H9 (cell line): ENCODE measurements around the gene MAP6. TPM values are rescaled to one million over a fixed set of nuclear protein-coding genes. Genes with fewer than 3 reads are reported as not detected.

Source experiments
- DNase-seq: peaks from one replicate; pipeline ENCODE4 v3.0.0-alpha.2; 2017
- H2AFZ ChIP-seq: one replicate; pipeline ENCODE4 v1.6.1; 2013; ENCODE audit warnings: mild to moderate bottlenecking, low read length, control low read depth, moderate library complexity
- H2AK5ac ChIP-seq: 2 replicates; pipeline ENCODE4 v1.6.1; 2013; ENCODE audit warnings: low read length, control low read depth, mixed read lengths; ENCODE audit not compliant: insufficient read length
- H2BK120ac ChIP-seq: one replicate; pipeline ENCODE4 v1.6.1; 2013; ENCODE audit warnings: low read depth, mild to moderate bottlenecking, low read length, control low read depth, inconsistent platforms; ENCODE audit not compliant: poor library complexity, severe bottlenecking
- H2BK12ac ChIP-seq: 2 replicates; pipeline ENCODE4 v1.6.1; 2013; ENCODE audit warnings: low read length, control low read depth, mixed read lengths, low read depth; ENCODE audit not compliant: insufficient read length
- H2BK15ac ChIP-seq: 2 replicates; pipeline ENCODE4 v1.6.1; 2013; ENCODE audit warnings: low read depth, low read length, control low read depth
- H2BK20ac ChIP-seq: one replicate; pipeline ENCODE4 v1.6.1; 2013; ENCODE audit warnings: low read depth, mild to moderate bottlenecking, low read length, control low read depth, inconsistent platforms; ENCODE audit not compliant: poor library complexity, severe bottlenecking
- H2BK5ac ChIP-seq: 2 replicates; pipeline ENCODE4 v1.6.1; 2013; ENCODE audit warnings: low read length, control low read depth, mixed read lengths; ENCODE audit not compliant: insufficient read length
- H3K14ac ChIP-seq: 2 replicates; pipeline ENCODE4 v1.6.1; 2013; ENCODE audit warnings: low read length, control low read depth; ENCODE audit not compliant: insufficient read depth
- H3K18ac ChIP-seq: 2 replicates; pipeline ENCODE4 v1.6.1; 2013; ENCODE audit warnings: low read depth, mild to moderate bottlenecking, mixed read lengths, low read length, control low read depth; ENCODE audit not compliant: insufficient read length
- H3K23ac ChIP-seq: 2 replicates; pipeline ENCODE4 v1.6.1; 2013; ENCODE audit warnings: low read length, control low read depth, mixed read lengths, low read depth; ENCODE audit not compliant: insufficient read length
- H3K23me2 ChIP-seq: 2 replicates; pipeline ENCODE4 v1.6.1; 2013; ENCODE audit warnings: low read depth, mild to moderate bottlenecking, mixed read lengths, low read length, control low read depth; ENCODE audit not compliant: insufficient read length, poor library complexity, severe bottlenecking
- H3K27ac ChIP-seq: 2 replicates; pipeline ENCODE4 v1.5.1; 2013; ENCODE audit warnings: low read length, control low read depth, mixed read lengths, low read depth; ENCODE audit not compliant: insufficient read length
- H3K27me3 ChIP-seq: 2 replicates; pipeline ENCODE4 v1.6.1; 2013; ENCODE audit warnings: low read length, control low read depth, inconsistent platforms; ENCODE audit not compliant: insufficient read depth
- H3K4ac ChIP-seq: 2 replicates; pipeline ENCODE4 v1.6.1; 2013; ENCODE audit warnings: low read depth, mild to moderate bottlenecking, control low read depth, inconsistent platforms, low read length, moderate library complexity
- H3K4me1 ChIP-seq: 2 replicates; pipeline ENCODE4 v1.6.1; 2013; ENCODE audit warnings: low read length, control low read depth, inconsistent platforms; ENCODE audit not compliant: insufficient read depth
- H3K4me2 ChIP-seq: 2 replicates; pipeline ENCODE4 v1.6.1; 2013; ENCODE audit warnings: low read length, control low read depth, mixed read lengths; ENCODE audit not compliant: insufficient read length, insufficient read depth
- H3K56ac ChIP-seq: 2 replicates; pipeline ENCODE4 v1.6.1; 2013; ENCODE audit warnings: low read depth, mild to moderate bottlenecking, mixed read lengths, low read length, control low read depth; ENCODE audit not compliant: insufficient read length
- H3K79me1 ChIP-seq: 2 replicates; pipeline ENCODE4 v1.6.1; 2013; ENCODE audit warnings: low read depth, mild to moderate bottlenecking, moderate library complexity, low read length, control low read depth, inconsistent platforms; ENCODE audit not compliant: insufficient read depth, poor library complexity, severe bottlenecking
- H3K79me2 ChIP-seq: 2 replicates; pipeline ENCODE4 v1.6.1; 2013; ENCODE audit warnings: low read length, control low read depth, inconsistent platforms; ENCODE audit not compliant: insufficient read depth
- H3K9ac ChIP-seq: 2 replicates; pipeline ENCODE4 v1.6.1; 2013; ENCODE audit warnings: low read length, control low read depth, mixed read lengths; ENCODE audit not compliant: insufficient read length; ENCODE audit errors: extremely low read depth
- H3K9me3 ChIP-seq: one replicate; pipeline ENCODE4 v1.6.1; 2013; ENCODE audit warnings: low read depth, low read length, inconsistent platforms; ENCODE audit not compliant: control insufficient read depth
- H3T11ph ChIP-seq: one replicate; pipeline ENCODE4 v1.6.1; 2013; ENCODE audit warnings: mild to moderate bottlenecking, low read length, control low read depth, inconsistent platforms
- H4K20me1 ChIP-seq: one replicate; pipeline ENCODE4 v1.6.1; 2013; ENCODE audit not compliant: control insufficient read depth, insufficient read length, insufficient read depth
- H4K5ac ChIP-seq: 2 replicates; pipeline ENCODE4 v1.6.1; 2013; ENCODE audit warnings: low read depth, mild to moderate bottlenecking, mixed read lengths, low read length, control low read depth; ENCODE audit not compliant: insufficient read length
- H4K8ac ChIP-seq: replicated peaks from 2 replicates; pipeline ENCODE4 v1.6.1; 2013; ENCODE audit warnings: low read length, control low read depth, mixed read lengths, low read depth; ENCODE audit not compliant: insufficient read length
- H4K91ac ChIP-seq: 2 replicates; pipeline ENCODE4 v1.6.1; 2013; ENCODE audit warnings: low read depth, mild to moderate bottlenecking, moderate library complexity, mixed read lengths, low read length, control low read depth; ENCODE audit not compliant: insufficient read length
- H3K27ac Mint-ChIP-seq, 3 experiments: 2 replicates in 2 of 3; 3 replicates in 1 of 3; pipeline ENCODE4 v1.8.0; 2020 to 2021; ENCODE audit warnings: mixed read lengths in 3 of 3, mild to moderate bottlenecking in 1 of 3, moderate library complexity in 1 of 3
- H3K27me3 Mint-ChIP-seq: 2 replicates; pipeline ENCODE4 v1.8.0; 2021; ENCODE audit warnings: low read depth, mild to moderate bottlenecking, moderate library complexity, mixed read lengths
- H3K36me3 Mint-ChIP-seq, 3 experiments: 2 replicates in 2 of 3; 3 replicates in 1 of 3; pipeline ENCODE4 v1.8.0; 2020 to 2021; ENCODE audit warnings: low read depth in 3 of 3, mixed read lengths in 3 of 3; ENCODE audit not compliant: insufficient read depth in 1 of 3
- H3K4me1 Mint-ChIP-seq, 2 experiments: 2 replicates each; pipeline ENCODE4 v1.8.0; 2020; ENCODE audit warnings: mixed read lengths in 2 of 2
- H3K4me3 Mint-ChIP-seq, 2 experiments: 2 replicates in 1 of 2; 3 replicates in 1 of 2; pipeline ENCODE4 v1.8.0; 2020 to 2021; ENCODE audit warnings: mild to moderate bottlenecking in 2 of 2, mixed read lengths in 2 of 2, moderate library complexity in 1 of 2
- H3K9me3 Mint-ChIP-seq, 2 experiments: 2 replicates in 1 of 2; 3 replicates in 1 of 2; pipeline ENCODE4 v1.8.0; 2020; ENCODE audit warnings: mild to moderate bottlenecking in 2 of 2, mixed read lengths in 2 of 2, moderate library complexity in 1 of 2
- WGBS: extraction: QIAGEN DNeasy Blood & Tissue Kit; methylation state at CpG from one replicate; pipeline ENCODE4 v1.1.7; 2013; ENCODE audit warnings: missing lambda C conversion rate, low lambda C conversion rate, mixed read lengths; ENCODE audit not compliant: insufficient read length; ENCODE audit errors: extremely low coverage; 5-methylcytosine and 5-hydroxymethylcytosine counted together
- total RNA-seq: library from RNA; stranded (reverse); gene quantifications from 2 replicates; pipeline ENCODE4 v1.2.1, GENCODE V29; 2021
- TF ChIP-seq, protein P1 (sequence below): fragments of 200-600 bp; sonication (generic); conservative IDR thresholded peaks from 3 replicates; pipeline ENCODE4 v1.8.0; 2021; ENCODE audit warnings: antibody characterized with exemption, mild to moderate bottlenecking

Gene MAP6
- total RNA-seq, 1 experiment from 2014 or later = 0.77 TPM

DNA sequence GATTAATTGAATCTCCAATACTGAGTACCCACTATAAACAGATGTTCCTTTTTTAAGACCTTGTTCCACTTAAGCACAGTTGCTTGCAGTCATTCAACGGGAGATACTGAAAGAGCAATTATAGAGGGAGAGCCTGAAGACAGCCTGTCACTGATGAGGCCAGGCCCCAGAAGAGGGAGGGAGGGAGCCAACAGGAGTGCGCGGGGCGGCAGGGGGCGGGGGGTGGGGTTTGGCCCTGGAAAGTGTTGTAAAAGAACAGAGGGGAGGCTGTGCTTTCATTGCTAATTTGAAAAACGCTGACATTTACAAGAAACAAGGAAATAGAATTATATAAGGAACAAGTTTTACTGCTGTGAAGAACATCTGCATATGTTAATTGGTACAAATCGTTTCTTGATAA lies 53.1 kb downstream of the MAP6 start:
- no peak overlapping the region for H3K14ac ChIP-seq
- no peak overlapping the region for H3K4me3 Mint-ChIP-seq
- no peaks in the 10 kb centered on the region for H3K9me3 Mint-ChIP-seq
- no peak overlapping the region for H2BK5ac ChIP-seq
- H3K23ac ChIP-seq = no peak overlapping the region
- H2BK12ac ChIP-seq = no peak overlapping the region
- H2BK120ac ChIP-seq = no peak overlapping the region
- no peaks in the 10 kb centered on the region for H3K4me1 ChIP-seq
- H2AFZ ChIP-seq = no peak overlapping the region
- no CpG with 5 or more reads among the region's 7 CpGs for WGBS
- TF ChIP-seq, protein P1, sequence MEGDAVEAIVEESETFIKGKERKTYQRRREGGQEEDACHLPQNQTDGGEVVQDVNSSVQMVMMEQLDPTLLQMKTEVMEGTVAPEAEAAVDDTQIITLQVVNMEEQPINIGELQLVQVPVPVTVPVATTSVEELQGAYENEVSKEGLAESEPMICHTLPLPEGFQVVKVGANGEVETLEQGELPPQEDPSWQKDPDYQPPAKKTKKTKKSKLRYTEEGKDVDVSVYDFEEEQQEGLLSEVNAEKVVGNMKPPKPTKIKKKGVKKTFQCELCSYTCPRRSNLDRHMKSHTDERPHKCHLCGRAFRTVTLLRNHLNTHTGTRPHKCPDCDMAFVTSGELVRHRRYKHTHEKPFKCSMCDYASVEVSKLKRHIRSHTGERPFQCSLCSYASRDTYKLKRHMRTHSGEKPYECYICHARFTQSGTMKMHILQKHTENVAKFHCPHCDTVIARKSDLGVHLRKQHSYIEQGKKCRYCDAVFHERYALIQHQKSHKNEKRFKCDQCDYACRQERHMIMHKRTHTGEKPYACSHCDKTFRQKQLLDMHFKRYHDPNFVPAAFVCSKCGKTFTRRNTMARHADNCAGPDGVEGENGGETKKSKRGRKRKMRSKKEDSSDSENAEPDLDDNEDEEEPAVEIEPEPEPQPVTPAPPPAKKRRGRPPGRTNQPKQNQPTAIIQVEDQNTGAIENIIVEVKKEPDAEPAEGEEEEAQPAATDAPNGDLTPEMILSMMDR = no peak
- H3K79me2 ChIP-seq = no peaks in the 10 kb centered on the region
- H3K36me3 Mint-ChIP-seq = no peaks in the 10 kb centered on the region
- H3K4ac ChIP-seq = no peak overlapping the region
- no peaks in the 10 kb centered on the region for H3K9me3 ChIP-seq
- no peak overlapping the region for H3K9ac ChIP-seq
- H2BK15ac ChIP-seq = no peak overlapping the region
- H3K56ac ChIP-seq = no peak overlapping the region
- peaks cover 10 to 17% of the 10 kb centered on the region in 2 experiments for H3K4me1 Mint-ChIP-seq
- H3K27me3 Mint-ChIP-seq = peaks cover 2% of the 10 kb centered on the region; the same call in 1 of the 2 replicates
- no peaks in the 10 kb centered on the region for H3K23me2 ChIP-seq
- H2BK20ac ChIP-seq = no peak overlapping the region
- no peak overlapping the region for H3K4me2 ChIP-seq
- H3K27ac ChIP-seq = no peak overlapping the region
- H4K91ac ChIP-seq = no peak overlapping the region
- H3T11ph ChIP-seq = no peak overlapping the region
- H3K79me1 ChIP-seq = no peaks in the 10 kb centered on the region
- H4K5ac ChIP-seq = no peak overlapping the region
- no peak overlapping the region for H3K18ac ChIP-seq
- H3K27me3 ChIP-seq = no peaks in the 10 kb centered on the region
- peaks cover 2% of the 10 kb centered on the region for H4K20me1 ChIP-seq
- H3K27ac Mint-ChIP-seq = no peak overlapping the region
- H4K8ac ChIP-seq = no peak overlapping the region
- no peak overlapping the region for H2AK5ac ChIP-seq
- DNase-seq = no peak
